SJSA1 (cell line): ENCODE measurements around the gene NTM. TPM values are rescaled to one million over a fixed set of nuclear protein-coding genes. Genes with fewer than 3 reads are reported as not detected.
A peak's percentile ranks its signal among the peaks of the same experiment; 100 is the strongest.

Experiments used
- DNase-seq, 2 experiments: peaks; one replicate each; pipeline ENCODE4 v3.0.0-alpha.2; 2015 to 2020; ENCODE audit warnings: low spot score in 2 of 2, low read depth in 1 of 2
- H3K27ac ChIP-seq: fragments of 250-450 bp; sonication (Bioruptor Pico); 2 replicates; pipeline ENCODE4 v1.5.1; 2020; ENCODE audit warnings: mild to moderate bottlenecking, moderate library complexity
- H3K27me3 ChIP-seq: fragments of 250-450 bp; sonication (Bioruptor Pico); replicated peaks from 2 replicates; pipeline ENCODE4 v1.5.1; 2020; ENCODE audit warnings: mild to moderate bottlenecking, moderate library complexity
- H3K36me3 ChIP-seq: fragments of 250-450 bp; sonication (Bioruptor Pico); 2 replicates; pipeline ENCODE4 v1.5.1; 2020; ENCODE audit warnings: mild to moderate bottlenecking
- H3K4me1 ChIP-seq: fragments of 250-450 bp; sonication (Bioruptor Pico); replicated peaks from 2 replicates; pipeline ENCODE4 v1.6.1; 2021; ENCODE audit warnings: mild to moderate bottlenecking
- H3K4me3 ChIP-seq: fragments of 250-450 bp; sonication (Bioruptor Pico); 2 replicates; pipeline ENCODE4 v1.5.1; 2020; ENCODE audit warnings: mild to moderate bottlenecking
- H3K9me3 ChIP-seq: fragments of 250-450 bp; sonication (Bioruptor Pico); replicated peaks from 2 replicates; pipeline ENCODE4 v1.5.1; 2020; ENCODE audit warnings: mild to moderate bottlenecking
- total RNA-seq: library from RNA; depleted of rRNA; stranded (reverse); fragments of >200 nt; shearing (Covaris generic); gene quantifications from 2 replicates; pipeline ENCODE4 v1.2.3, GENCODE V29; 2014

Gene NTM
- total RNA-seq, 1 experiment from 2014 or later: 0.34 TPM

DNA sequence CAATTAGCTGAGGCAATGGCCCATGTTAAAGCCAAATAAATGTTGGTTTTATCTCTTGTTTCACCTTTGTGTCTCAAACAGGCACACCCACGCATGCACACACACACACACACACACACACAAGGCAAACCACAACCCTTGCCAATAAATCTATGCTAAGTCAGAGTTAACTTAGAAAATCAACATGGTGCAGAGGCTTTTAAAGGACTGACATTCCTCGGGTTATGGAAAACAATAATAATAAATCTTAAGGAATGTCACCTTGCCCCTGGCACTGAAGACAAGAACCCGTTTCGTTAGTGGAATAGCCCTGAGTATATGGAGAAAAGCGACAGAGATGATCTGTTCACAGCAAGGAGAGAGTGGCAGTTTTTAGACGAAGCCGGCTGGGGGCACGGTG lies 326.3 kb downstream of the NTM start:
- no peak for DNase-seq
- no peaks in the 10 kb centered on the region for H3K27me3 ChIP-seq

DNA sequence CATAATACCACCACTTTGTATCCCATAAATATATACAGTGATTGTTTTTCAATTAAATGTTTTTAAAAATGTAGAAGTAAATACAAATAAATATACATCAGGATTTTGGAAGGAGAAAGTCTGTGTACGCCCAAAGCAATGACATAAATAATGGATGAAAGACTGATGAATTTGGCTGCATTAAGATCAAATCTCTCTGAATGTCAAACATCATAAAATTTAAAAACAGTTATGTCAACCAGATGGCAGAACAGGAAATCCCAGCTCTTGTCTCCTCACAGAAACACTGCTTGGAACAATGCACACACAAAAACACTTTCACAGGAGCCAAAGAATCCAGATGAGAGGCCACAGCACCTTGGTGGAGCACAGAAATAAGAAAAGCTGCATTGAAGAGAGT lies 332.9 kb downstream of the NTM start:
- no peaks in the 10 kb centered on the region for H3K27me3 ChIP-seq
- H3K4me3 ChIP-seq: no peak overlapping the region
- H3K9me3 ChIP-seq: no peaks in the 10 kb centered on the region
- no peaks in the 10 kb centered on the region for H3K36me3 ChIP-seq
- H3K27ac ChIP-seq: no peak overlapping the region
- DNase-seq: no peak
- no peaks in the 10 kb centered on the region for H3K4me1 ChIP-seq

More for the DNA sequence above, 326.3 kb downstream of the NTM start:
- no peak overlapping the region for H3K27ac ChIP-seq
- H3K4me1 ChIP-seq: no peaks in the 10 kb centered on the region
- no peak overlapping the region for H3K4me3 ChIP-seq
- H3K36me3 ChIP-seq: no peaks in the 10 kb centered on the region
- H3K9me3 ChIP-seq: no peaks in the 10 kb centered on the region

DNA sequence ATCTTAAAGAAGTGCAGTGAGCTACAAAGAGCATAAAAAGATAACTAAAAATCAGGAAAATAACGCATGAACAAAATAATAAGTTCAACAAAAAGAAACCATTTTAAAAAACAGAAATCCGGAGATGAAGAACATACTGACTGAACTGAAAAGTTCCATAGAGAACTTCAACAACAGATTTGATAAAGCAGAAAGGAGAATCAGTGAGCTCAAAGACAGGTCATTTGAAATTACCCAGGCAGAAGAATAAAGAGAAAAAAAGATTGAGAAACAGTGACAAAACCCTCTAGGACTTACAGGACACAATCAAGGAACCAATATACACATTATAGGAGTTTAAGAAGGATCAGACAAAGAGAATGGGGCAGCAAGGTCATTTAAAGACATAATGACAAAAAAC lies 334.3 kb downstream of the NTM start:
- no peak for DNase-seq
- H3K36me3 ChIP-seq: no peaks in the 10 kb centered on the region
- H3K4me1 ChIP-seq: no peaks in the 10 kb centered on the region

DNA sequence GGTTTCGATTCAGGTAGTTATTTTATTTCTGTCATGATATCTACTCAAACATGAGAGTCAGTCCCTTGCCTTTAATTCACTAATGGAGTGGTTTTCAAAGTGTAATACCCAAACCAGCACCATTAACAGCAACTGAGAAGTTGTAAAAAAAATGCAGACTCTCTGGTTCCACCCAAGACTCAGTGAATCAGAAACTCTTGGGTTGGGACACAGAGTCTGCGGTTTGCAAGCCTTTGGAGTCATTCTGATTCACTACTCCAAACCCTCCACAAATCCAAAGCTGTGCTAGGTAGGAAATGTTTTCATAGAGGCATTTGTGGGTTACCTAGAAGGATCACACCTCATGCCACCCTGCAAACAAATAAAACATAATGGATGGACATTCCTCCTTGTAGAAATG lies 340.1 kb downstream of the NTM start:
- Histone ChIP-seq H3K27me3 (no peaks in the 10 kb centered on the region), H3K4me3 (no peak overlapping the region), H3K27ac (no peak overlapping the region), H3K4me1 (no peaks in the 10 kb centered on the region), H3K9me3 (no peaks in the 10 kb centered on the region), H3K36me3 (no peaks in the 10 kb centered on the region)
- no peak for DNase-seq

More for the DNA sequence above, 334.3 kb downstream of the NTM start:
- no peak overlapping the region for H3K27ac ChIP-seq
- H3K9me3 ChIP-seq: no peaks in the 10 kb centered on the region
- H3K27me3 ChIP-seq: no peaks in the 10 kb centered on the region
- no peak overlapping the region for H3K4me3 ChIP-seq

DNA sequence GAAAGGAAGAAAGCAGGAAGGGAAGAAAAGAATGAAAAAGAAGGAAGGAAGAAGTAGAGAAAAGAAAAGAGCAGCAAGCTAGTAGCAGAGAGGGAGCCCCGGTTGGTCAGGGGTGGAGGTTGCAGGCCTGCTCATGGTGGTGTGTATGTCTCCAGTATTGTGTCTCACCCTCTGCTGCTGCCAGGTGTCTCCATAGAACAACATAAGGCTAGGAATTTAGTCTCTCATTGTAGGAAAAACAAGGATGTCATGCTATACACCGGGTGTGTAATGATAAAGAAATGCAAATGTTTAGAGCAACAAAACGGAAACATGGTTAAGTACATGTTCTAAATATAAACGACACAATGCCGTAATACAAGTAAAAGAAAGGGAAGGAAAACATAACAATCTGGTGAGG lies 342.5 kb downstream of the NTM start:
- DNase-seq: peak in 1 of 2 experiments; percentile 3
- H3K27me3 ChIP-seq: no peaks in the 10 kb centered on the region

DNA sequence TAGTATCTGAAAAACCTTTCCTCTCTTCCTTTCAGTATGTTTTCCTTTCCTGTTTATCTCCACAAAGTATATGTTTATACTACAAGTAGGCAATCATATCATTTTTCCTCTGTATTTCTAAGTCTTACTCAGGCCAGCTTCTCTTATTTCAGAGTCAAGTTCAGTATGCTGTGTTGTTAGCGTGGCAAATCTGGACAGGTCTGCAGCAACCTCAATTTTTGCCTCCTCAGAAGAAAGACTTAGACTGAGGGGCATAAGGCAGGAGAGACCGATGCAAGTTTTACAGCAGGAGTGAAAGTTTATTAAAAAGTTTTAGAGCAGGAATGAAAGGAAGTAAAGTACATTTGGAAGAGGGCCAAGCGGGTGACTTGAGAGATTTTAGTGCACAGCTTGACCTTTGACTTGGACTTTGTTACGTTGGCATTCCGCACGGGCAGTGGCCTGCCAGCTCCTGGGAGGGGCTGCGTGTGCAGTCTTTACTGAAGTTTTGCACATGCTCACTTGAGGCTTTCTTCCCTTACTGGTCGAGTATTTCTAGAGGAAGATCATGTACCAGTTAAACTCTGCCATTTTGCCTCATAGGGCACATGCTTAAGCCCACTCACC lies 343.2 kb downstream of the NTM start:
- H3K4me1 ChIP-seq: no peaks in the 10 kb centered on the region
- H3K36me3 ChIP-seq: no peaks in the 10 kb centered on the region
- H3K27me3 ChIP-seq: no peaks in the 10 kb centered on the region
- no peak for DNase-seq
- H3K9me3 ChIP-seq: no peaks in the 10 kb centered on the region
- H3K27ac ChIP-seq: no peak overlapping the region
- H3K4me3 ChIP-seq: no peak overlapping the region

More for the DNA sequence above, 342.5 kb downstream of the NTM start:
- Histone ChIP-seq H3K4me1 (no peaks in the 10 kb centered on the region), H3K27ac (no peak overlapping the region), H3K4me3 (no peak overlapping the region), H3K36me3 (no peaks in the 10 kb centered on the region), H3K9me3 (no peaks in the 10 kb centered on the region)

DNA sequence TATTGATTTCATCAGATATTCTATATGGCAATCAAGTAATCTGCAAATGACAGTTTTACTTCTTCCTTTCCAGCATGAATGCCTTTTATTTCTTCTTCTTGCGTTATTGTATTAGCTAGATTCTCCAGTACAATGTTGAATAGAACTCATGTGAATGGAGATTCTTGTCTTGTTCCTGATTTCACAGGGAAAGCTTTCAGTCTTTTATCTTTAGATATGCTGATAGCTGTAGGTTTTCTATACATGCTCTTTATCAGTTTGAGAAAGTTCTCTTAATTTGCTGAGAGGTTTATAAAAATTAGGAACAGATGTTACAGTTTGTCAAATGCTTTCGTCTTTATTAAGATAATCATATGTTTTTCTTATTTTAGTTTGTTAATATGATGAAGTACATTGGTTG lies 347.2 kb downstream of the NTM start:
- DNase-seq: no peak
- H3K27me3 ChIP-seq: no peaks in the 10 kb centered on the region
- H3K9me3 ChIP-seq: no peaks in the 10 kb centered on the region
- no peak overlapping the region for H3K4me3 ChIP-seq
- no peaks in the 10 kb centered on the region for H3K4me1 ChIP-seq
- H3K27ac ChIP-seq: no peak overlapping the region
- H3K36me3 ChIP-seq: no peaks in the 10 kb centered on the region

DNA sequence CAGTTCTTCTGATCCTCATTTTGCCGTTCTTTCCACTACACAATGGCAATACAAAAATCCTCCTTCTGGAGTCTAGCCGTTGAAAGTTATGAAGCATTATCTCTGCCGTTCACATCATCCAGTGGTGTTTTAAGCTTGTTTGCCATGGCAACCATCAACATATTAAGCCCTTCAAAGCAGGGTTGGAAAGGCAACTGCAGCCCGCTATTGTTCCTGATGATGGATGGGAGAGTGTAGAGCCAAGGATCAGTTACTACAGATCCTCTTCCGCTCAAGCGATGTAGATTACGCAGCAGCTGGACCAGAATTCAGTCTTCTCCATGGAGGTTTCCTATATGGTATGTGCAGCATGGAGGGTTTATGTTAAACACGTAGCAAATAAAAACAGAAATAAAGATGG lies 352.7 kb downstream of the NTM start:
- no peaks in the 10 kb centered on the region for H3K36me3 ChIP-seq
- no peaks in the 10 kb centered on the region for H3K27me3 ChIP-seq
- no peaks in the 10 kb centered on the region for H3K9me3 ChIP-seq
- no peaks in the 10 kb centered on the region for H3K4me1 ChIP-seq
- no peak overlapping the region for H3K4me3 ChIP-seq
- H3K27ac ChIP-seq: no peak overlapping the region
- DNase-seq: no peak

DNA sequence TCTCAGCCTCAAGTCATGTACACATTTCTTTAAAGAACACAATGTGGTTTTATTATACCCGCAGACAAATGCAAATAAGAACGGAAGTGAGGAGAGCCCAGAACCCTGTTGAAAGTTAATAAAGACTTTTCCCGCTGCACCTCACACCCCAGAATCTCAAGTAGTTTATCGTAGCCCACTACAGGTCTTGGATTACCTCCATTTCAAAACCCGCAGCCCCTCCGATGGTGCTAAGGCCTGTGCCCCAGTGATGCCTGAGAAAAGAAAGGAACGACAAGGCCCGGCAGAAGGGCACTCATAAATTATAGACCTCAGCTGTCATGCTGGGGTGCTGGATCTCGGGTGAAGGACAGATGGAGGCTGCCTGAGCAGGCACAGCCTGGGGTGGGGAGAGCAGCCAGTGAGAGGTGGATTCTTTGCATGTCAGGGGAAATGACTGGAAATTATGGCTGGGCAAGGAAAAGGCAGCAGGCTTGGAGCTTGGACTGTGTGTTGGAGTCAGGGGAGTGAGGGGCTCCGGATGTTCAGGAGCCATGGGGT lies 354.1 kb downstream of the NTM start:
- no peak for DNase-seq
- Histone ChIP-seq H3K9me3 (no peaks in the 10 kb centered on the region), H3K27me3 (no peaks in the 10 kb centered on the region)

DNA sequence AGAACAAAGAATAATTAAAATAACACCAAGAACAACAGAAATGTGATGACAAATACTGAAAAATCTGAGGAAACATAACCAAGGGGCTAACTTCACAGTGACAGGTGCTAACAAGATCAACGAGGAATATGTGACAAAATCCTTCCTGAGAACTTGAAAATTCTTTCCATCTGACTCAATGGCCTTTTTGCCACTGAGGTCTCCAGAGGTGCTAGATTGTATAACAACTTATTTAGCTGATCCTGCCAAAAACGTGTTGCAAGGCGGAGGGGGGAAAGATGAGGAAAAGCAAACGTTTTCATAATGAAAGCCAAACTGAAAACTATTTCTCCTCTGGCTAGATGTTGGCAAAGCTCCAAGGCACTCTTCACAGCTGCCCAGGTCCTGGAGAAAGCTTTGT lies 364.5 kb downstream of the NTM start:
- no peaks in the 10 kb centered on the region for H3K36me3 ChIP-seq
- H3K4me3 ChIP-seq: no peak overlapping the region
- H3K9me3 ChIP-seq: no peaks in the 10 kb centered on the region
- no peak for DNase-seq
- no peaks in the 10 kb centered on the region for H3K27me3 ChIP-seq
- no peaks in the 10 kb centered on the region for H3K4me1 ChIP-seq
- H3K27ac ChIP-seq: no peak overlapping the region

More for the DNA sequence above, 354.1 kb downstream of the NTM start:
- Histone ChIP-seq H3K4me1 (no peaks in the 10 kb centered on the region), H3K4me3 (no peak overlapping the region), H3K27ac (no peak overlapping the region), H3K36me3 (no peaks in the 10 kb centered on the region)

DNA sequence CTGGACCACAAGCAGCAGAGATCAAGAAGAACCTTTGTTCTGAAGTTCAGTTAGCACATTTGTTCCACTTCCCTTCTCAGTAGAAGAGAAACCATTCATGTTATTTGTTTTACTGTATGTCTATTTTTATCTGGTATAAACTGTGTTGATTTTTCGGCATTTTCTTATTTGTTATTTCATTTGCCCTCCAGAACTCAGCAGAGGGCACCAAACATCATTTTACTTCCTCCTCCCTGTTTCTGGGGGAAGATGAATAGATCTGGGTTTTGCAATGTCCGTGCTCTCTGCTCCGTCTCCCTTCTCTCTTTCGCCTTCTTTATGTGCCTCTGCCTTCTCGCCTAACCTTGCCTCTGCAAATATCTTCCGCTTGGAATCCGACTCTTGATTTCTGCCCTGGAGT lies 366.9 kb downstream of the NTM start:
- no peak overlapping the region for H3K27ac ChIP-seq
- H3K4me1 ChIP-seq: no peaks in the 10 kb centered on the region
- no peak overlapping the region for H3K4me3 ChIP-seq
- H3K36me3 ChIP-seq: no peaks in the 10 kb centered on the region
- DNase-seq: no peak
- H3K27me3 ChIP-seq: no peaks in the 10 kb centered on the region
- H3K9me3 ChIP-seq: no peaks in the 10 kb centered on the region

DNA sequence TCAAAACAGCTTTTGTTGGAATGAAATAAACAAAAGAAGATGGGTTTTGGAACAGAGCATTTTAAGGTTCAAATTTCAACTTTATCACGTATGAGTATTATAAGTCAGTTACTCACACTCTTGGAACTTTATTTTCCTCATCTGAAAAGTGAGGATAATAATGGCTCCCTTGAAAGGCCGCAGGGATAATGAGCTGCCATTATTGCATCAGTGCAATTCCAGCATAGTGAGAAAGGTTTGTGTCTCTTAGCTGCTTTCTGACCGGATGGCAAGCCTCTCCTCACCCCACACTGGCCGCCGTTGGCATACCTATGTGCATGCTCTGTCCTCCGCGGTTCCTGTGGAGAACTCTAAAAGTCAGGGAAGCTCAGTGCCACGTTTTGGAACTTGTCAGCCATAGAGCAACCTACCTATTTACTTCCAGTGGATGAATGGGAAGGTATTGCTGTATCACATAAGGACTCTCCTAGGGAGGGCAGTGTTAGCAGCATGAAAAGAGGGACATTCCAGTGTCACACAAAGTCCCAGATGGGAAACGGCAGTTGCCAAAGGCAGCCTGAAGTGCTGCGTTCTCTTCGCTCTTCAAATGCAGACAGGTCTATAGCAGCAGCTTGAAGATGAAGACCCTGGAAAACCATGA lies 368.9 kb downstream of the NTM start:
- no peaks in the 10 kb centered on the region for H3K9me3 ChIP-seq
- H3K4me1 ChIP-seq: no peaks in the 10 kb centered on the region
- no peak for DNase-seq
- H3K36me3 ChIP-seq: no peaks in the 10 kb centered on the region
- no peak overlapping the region for H3K4me3 ChIP-seq
- no peaks in the 10 kb centered on the region for H3K27me3 ChIP-seq
- H3K27ac ChIP-seq: no peak overlapping the region

DNA sequence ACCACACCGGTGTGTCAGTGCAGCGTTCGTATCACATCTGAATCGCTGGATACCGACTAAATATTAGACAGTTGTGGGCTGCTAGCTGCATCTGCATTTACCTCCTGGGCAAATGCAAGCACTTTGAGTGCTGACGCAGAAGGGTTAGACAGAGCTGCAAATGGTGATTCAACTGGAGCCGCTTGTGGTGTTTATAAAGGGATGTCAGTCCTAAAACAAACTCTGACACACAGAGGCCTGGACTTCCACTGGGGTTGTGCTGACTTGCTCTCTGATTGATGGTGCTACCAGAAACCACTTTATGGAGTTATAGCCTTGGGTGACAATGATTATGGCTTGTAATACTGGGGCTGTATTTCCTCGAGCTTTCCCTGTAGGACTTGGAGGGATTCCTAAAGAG lies 374.4 kb downstream of the NTM start:
- no peaks in the 10 kb centered on the region for H3K27me3 ChIP-seq
- H3K9me3 ChIP-seq: no peaks in the 10 kb centered on the region
- DNase-seq: no peak
- no peak overlapping the region for H3K4me3 ChIP-seq
- no peak overlapping the region for H3K27ac ChIP-seq
- no peaks in the 10 kb centered on the region for H3K36me3 ChIP-seq
- H3K4me1 ChIP-seq: peaks cover 14% of the 10 kb centered on the region

DNA sequence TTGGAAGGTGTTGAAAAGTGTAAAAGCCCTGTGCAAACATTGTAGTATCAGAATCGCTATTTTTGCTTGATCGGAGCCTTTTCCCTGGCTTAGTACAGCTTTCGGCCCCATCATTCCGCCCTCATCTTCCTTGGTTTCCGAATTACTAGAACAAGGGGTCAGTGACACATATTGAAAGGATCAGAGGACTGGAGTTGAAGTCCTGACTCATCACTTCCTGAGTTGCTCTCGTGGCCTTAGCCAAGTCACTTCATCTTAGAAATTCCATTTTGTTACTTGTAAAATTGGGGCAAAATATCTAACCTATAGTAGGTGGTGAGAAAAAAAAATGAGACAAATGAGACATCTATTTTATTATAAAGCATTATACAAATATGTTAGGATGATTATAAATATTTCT lies 375.0 kb downstream of the NTM start:
- no peak overlapping the region for H3K27ac ChIP-seq
- no peak for DNase-seq
- H3K9me3 ChIP-seq: no peaks in the 10 kb centered on the region
- no peaks in the 10 kb centered on the region for H3K27me3 ChIP-seq
- no peak overlapping the region for H3K4me3 ChIP-seq
- H3K4me1 ChIP-seq: peaks cover 14% of the 10 kb centered on the region
- no peaks in the 10 kb centered on the region for H3K36me3 ChIP-seq
